HG03103 (cell line): ENCODE data around the gene ME3.

Experiments
- ATAC-seq: cut with Tn5 transposase; IDR thresholded peaks from one replicate; pipeline ENCODE4 v1.9.1; 2021; ENCODE audit warnings: low read depth; ENCODE audit not compliant: unreplicated experiment

The ME3 gene

DNA sequence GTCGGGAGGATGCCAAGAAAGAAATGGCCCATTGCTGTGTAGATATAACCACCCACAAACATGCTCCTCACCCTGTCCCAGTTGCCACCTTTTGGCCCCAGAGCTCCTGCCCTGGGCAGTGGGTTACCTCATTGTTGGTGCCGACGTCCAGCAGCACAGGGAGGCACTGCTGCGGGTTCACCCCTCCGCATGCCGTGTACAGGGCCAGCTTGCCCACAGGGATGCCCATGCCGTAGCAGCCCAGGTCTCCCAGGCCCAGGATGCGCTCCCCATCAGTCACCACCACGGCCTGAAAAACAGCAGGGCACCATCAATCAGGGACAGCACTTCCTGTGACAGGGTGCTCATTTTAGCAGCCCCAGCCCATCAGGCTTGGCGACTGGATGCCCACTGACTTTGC lies 174.6 kb downstream of the ME3 start:
- ATAC-seq = no peak

DNA sequence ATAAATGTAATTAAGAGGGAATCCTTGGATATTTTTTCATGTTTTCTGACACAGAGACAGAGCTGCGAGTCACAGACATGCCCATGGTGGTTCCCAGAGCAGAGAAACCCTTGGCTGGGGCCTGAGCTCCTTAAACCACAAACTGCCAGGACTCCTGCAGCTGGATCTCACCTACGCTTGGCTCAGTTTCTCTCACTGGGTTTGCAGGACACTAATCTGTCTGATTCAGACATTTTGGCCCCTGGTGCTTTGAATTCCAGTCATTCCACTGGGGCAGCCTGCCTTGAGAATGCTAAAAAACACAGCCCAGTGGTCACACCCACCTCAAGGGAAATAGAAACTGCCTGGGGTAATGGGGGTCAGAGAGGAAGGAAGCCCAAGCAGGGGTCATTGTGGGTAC lies 175.1 kb downstream of the ME3 start:
- no peak for ATAC-seq

DNA sequence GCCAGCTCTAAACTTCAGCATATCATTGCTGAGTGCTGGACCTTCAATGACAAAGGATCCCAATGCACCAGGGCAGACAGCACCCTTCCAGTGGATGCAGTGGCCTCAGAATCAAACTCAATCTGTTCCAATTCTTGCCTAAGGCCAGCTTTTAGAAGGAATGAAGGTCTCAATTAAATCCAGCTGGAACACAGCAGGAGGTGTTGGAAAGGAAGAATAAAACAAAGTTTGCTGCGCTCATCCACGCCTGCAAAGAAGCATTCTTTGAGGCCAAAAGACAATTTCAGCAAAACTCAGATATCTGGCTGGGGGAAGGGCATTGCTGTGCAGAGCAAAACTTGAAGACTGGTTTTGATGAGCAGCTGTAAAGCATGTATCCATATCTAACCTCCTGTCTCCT lies 177.1 kb downstream of the ME3 start:
- no peak for ATAC-seq

DNA sequence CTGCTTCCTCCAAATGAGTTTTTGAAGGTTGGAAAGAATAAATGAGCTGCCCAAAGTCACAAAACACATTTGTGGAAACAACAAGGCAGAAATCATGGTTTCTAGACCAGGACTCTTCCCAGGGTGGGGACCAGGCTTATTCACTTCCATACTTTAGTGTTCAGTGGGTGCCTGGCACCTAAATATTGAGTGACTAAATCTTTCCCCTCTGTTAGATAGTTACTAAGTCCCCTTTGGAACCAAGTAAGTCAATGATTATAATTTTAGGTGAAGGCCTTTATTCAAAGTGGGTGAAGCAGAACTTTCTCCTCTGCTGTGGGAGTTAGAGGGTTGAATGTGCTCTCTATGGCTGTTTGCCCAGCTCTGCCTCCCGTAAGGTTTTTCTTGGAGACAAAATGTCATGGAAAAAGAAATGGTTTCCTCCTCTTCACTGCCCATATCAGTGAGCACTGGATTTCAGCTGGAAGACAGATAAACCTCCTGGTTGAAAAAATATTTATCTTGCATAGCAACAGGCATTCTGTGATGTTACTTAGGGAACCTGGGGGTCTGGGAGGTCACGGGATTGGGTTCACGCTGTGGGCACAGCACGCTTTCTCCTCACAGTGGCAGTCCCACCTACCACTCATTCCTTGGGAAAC lies 179.9 kb downstream of the ME3 start:
- no peak for ATAC-seq

DNA sequence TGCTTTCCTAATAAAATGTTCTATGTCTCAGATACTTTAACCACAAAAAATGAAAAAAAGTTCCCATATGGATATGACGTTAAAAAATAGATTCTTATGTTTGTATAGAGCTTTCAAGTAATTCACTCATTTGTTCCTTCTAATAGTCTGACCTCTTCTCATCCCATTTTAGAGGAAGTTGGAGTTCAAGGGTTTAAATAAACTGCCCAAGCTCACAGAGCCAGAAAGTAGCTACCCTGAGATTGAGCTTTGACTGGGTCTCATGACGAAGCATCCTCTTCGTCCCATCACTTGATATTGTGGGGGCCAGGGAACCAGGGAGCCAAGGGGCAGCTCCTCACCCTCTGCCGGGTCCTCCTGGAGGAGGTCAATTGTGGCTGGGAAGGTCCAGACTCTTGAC lies 181.4 kb downstream of the ME3 start:
- no peak for ATAC-seq

DNA sequence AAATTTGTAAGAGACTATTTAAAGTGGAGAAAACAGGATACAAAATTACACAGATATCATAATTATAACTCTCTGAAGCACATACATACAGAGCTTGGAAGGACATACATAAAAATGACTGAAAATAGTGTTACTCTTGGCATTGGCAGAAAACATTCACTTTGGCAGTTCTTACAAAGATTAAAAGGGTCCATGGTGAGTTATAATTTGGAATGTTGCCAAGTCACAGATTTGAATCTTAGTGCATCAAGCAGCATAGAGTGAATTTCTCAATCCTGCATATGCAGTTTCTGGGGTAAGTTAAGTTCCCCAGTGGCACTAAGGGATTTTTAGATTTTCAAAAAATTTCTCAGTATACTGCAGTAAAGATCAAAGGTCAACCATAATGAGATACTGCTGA lies 181.8 kb downstream of the ME3 start:
- no peak for ATAC-seq

DNA sequence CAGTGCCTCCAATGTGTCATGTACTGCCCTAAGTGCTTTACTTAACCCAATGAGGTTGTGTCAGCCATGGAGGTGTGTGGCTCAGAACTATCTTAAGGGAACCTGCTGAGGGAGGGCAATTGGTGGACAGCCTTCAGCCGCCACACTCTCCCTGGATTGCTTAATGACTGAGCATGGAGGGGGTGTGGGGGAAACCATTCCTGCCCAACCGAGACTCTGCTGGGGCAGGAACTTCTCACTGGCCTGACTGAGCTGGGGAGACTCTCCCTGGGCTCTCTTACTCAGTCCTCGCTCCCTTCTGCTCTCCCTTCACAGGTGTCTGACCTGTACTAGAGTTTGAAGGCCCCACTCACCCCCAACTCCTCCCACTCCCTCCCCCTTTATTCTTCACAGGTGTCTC lies 183.0 kb downstream of the ME3 start:
- ATAC-seq = no peak

DNA sequence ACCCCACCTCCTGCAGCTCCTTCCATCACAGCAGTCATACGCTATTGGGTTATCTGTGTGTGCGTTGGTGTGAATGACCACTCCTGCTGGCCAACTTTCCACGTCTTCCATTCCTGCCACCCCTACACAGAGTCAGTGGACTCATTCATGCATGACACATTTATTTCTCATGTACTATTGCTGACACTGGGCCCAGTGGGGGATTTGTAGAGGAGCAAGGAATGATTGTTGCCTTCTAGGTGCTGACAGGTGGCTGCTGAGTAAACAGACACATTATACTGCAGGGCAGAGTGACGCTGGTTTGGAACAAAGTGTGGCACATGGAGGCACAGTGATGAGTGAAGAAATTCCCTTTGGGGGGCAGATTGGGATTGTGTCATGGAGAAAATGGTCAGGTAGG lies 183.9 kb downstream of the ME3 start:
- no peak for ATAC-seq

DNA sequence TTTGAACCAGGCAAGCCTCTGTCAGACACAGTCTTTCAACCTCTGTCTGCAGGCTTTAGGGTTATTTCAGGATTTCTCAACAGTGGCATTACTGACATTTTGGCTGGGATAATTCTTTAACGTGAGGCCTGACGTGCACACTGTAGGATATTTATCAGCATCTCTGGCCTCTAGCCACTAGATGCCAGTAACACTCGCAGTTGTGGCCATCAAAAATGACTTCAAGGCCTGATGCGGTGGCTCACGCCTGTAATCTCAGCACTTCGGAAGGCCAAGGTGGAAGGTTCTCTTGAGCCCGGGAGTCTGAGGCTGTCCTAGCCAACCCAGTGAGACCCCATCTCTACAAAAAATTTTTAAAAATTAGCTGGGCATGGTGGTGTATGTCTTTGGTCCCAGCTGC lies 184.7 kb downstream of the ME3 start:
- no peak for ATAC-seq

DNA sequence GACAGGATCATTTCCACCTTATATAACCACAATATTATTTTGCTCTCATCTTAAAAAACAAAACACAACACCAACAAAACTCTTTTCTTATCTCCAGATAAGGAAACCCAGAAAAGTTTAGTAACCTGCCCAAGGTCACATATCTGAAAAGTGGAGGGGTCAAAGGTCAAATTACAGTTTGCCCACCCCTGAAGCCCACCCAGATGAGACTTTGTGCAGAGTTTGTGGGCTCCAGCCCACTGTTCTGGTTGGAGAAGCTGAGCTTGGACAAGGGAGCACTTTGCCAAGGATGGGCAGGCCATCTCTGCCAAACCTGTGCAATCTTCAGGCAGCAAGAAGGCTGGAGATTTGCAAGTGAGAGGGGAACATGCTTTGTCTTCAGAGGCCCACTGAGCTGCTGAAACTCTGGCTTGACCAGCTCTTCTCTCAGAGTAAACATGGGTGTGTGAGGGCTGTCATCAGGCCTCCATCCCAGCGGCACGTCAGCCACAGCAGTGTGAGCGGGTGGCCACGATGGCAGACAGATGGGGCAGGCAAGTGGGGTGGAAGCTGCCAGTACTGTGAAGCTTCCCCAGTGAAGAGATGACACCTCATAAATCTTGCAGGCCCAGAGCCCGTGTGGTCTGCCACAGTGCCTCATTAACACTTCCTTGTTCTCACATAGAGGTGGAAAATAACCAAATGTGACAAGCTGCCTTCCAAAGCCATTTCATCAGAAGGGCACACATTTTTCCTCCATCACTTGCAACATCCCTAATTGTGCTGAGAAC lies 186.0 kb downstream of the ME3 start:
- no peak for ATAC-seq

DNA sequence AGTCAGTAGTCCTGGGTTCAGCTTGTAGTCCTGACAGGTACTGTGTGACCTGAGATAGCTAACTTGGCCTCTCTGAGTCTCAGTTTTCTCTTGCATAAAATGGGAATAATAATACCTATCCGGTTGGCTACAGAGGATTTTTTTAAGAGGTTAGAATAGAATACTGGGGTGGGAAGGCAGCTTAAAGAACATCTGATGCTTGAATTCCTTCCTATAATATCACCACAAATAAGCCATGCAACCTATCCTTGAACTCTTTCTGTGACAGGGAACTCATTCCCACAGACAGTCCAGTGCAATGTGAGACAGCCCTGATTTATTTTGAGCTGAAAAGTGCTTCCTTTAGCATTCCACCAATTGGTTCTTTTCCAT lies 187.6 kb downstream of the ME3 start:
- no peak for ATAC-seq

DNA sequence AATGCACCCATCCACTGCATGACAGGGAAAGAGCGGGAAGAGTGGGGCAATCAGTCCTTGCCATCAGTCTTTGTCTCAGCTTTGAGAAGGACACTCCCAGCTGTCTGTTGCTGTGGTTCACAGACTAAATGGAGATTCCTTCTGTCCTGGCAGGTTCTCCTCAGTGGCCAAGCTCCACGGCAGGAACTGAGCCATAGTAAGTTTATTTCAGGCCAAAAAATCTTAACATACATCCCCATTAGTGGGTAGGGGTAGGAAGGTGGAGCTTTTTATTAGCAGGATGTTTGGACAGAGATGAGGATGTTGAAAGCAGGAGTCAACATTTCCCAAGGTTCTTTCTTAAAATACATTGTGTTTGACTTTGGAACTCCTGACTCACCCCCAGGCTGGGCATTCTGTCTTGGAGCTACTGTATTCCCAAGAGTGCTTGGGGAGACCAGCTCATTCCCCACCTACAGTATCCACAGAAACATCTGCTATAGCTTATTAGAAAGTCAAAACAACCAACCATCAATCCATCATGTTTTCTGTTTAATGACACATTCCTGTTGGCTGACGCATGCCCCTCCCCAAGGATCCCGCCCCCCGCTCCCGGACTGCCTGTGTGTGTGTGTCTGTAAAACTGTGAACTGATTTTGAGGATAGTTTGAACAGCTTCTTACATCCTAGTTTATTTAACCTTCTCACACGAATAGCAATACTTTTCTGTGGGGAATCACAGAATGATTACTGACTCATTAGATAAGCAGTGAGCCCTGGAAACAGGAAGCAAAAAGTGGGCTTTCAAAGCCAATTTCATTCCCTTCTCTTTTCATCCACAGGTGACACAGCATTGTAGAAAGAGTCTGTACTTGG lies 188.2 kb downstream of the ME3 start:
- ATAC-seq = no peak

DNA sequence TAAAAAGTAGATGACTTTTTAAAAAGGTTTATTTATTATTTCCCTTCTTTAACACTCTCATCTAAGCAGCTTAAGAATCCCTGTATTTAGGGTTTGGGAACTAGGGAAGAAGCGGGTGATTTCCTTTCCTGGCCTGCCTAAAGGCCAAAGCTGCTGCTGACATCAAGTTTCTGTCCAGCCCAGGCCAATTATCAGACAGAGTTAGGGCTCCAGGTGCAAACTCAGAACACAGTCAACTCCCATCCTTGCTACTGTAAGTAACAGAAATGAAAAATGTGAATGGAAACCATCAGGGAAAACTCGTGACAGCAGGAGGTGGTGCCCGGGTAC lies 188.8 kb downstream of the ME3 start:
- no peak for ATAC-seq

DNA sequence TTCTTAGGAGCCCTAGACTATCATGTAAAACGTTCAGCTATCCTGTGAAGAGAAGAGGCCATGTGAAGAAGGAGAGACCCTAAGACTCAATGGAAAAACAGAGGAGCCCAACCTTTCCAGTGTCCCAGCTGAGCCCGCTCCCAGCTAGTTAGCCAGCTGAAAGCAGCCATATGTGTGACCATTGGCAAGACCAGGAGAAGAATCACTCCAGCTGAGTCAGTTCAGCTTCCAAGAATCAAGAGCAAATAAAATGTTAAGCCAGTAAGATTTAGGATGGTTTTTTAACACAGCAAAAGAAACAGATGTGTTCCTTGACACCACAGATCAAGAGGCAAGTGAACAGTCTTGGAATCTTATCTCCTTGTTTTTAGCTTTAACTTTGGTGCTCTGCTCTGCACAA lies 189.7 kb downstream of the ME3 start:
- ATAC-seq = no peak

DNA sequence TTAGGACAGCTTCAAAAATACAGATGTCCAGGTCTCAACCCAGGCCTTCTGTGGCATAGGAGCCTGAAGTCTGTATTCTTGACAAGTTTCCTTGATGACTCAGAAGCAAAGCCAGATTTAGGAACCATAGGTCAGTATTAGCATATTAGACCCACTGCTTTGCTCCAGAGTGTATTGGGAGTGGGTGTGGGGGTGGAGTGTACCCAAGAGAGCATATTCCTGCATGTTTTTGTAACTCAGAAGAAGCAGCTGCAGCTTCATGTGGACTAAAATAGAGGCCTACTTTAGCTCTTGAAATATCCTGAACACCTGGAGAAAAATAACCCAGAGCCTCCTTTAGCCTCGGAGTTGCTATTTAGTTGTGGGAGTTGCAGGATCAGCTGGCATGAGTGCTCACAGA lies 191.0 kb downstream of the ME3 start:
- no peak for ATAC-seq

DNA sequence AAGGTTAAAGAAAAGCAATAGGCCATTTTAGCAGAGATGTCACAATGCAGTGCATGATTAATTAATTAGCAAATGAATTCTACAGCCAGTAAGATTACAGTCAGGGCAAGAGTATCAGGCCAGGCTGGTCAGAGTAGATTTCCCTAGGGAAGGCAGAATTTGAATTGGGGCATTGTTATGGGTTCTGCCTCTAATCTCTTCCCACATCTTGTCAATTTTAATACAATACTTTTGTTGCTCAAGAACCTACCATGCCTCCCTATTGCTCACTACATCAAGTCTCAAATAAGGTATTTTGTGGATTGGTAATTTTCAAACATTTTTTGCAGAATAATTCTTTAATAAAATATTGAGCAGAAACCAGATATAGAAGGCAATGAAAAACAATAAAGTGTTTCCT lies 194.1 kb downstream of the ME3 start:
- ATAC-seq = no peak

DNA sequence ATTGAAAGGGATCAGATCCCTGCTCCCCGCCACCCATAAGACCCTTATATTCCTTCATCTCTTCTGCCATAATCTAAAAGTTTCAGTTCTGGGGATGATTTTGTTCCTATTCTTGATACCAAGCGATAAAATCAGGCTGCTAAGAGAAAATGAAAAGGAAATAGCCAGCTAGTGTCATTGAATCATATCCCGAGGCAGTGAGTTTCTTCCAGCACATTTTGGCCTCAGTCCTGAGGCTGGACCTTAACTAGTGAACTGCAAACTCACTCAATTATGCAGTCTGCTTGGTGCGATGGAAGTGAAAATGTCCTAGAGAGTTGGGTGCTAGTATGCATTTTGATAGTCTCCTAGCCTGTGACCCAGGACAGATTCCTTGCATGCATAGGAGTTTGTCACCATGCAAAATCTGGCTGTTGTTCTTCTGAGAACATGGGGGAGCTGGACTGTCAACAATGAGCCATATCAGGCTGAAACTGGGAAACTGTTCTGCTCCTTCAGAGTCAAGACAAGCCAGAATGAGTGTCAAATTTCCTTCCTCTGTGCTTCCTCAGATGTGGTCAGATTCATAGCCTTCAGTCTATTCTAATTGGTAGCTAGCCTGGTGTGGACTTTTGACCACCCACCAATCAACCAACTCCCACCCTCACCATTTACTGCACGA lies 194.8 kb downstream of the ME3 start:
- ATAC-seq = no peak

DNA sequence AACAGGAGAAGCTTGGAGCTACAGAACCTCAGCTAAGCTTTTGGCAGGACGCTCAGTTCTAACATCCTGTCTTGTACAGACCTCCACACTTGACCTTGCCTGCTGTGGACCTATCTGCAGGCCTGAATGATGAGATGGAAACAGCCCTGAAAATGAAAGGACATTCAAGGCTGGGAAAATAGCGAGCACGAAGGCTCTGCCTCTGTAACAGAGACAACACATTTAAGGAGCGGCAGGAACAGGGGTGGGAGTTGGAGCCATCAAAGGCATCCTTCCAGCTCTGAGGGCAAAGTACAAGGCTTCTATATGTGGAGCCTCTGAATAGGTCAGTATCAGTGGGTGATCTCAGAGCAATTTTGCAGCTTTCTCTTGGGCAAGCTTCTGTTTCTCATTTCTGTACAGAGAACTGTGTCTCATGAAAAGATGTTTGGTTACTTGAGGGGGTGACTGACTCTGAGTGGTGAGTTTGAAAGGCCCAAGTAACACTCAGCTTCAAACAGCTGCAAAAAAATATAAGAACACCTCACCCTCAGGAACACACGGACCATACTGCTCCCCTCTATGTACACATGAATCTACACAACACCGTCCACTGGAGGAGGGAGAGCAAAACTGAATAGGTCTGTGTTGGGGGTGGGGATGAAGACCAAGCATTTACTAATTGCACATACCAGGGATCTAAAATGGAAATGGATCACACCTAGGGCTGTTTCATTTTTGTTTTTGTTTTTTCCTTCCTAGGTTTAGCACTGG lies 196.1 kb downstream of the ME3 start:
- no peak for ATAC-seq

DNA sequence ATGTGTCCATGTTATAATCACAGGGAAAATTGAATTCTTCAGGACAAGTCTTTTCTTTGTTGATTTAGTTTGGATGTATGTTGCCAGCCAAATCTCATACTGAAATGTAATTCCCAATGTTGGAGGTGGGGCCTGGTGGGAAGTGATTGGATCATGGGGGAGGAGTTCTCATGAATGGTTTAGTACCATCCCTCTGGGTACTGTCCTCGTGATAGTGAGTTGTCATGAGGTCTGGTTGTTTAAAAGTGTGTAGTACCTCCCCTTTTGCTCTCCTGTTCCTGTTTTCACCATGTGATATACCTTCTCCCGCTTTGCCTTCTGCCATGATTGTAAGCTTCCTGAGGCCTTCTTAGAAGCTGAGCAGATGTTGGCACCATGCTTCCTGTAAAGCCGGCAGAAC lies 197.4 kb downstream of the ME3 start:
- no peak for ATAC-seq

DNA sequence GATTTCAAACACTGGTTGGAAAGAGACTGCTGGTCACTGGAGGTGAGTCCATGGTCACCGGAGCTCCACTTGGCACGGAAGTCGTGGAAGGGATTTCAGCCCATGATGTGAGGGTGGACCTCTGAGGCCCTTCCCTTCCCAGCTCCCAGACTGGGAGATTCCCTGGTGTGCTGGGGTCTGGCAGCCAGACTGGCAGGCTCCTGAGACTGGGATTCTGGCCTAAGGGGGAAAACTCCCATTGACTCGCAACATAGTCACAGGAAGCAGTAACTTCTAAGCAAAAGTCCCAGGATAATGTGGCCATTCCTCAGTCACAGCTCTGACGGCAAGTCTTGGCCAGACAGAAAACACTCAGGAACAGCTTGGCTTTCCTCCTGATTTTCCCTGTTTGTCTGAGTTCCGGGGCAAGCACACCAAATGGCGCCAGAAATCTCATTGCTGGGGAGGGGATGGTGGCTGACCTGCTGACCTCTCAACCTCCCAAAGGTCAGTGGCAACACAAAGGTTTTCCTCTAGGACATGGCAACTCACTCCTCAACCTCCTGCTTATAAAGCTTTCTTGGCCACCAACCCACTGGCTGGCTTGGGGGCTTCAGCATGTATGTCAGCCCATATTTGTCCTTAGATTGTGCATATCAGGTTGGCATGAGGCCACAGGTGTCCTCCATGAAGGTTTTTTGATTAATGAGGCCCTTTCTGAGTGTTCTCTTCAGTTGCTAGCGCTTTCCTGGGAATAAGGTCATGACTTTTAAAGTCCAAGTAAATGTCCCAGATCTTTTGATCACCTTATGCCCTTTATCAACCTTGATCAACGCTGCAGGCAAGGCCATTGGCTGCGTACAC lies 198.2 kb downstream of the ME3 start:
- ATAC-seq = no peak
